GM18867 (cell line): ENCODE measurements around the gene TMEM43.
"Not testable (repeated sequence)": the region's sequence is repeated elsewhere in the genome, so short reads cannot be mapped to it uniquely, and the experiment has no call there.

ENCODE experiments used
- ATAC-seq: cut with Tn5 transposase; IDR thresholded peaks from one replicate; pipeline ENCODE4 v1.9.1; 2021; ENCODE audit warnings: mild to moderate bottlenecking, moderate library complexity; ENCODE audit not compliant: unreplicated experiment

TMEM43 gene

GRCh38 chr3:14124615-14125192 is at the start of gene TMEM43, which contains the start of gene CHCHD4:
TSS of gene TMEM43 (plus strand) at chr3:14125052. CDS start at chr3:14125194, 142 bp downstream.
TSS of gene CHCHD4 (minus strand) at chr3:14124870. CDS start at chr3:14124676, 194 bp downstream.
- ATAC-seq: peak; percentile 81

- not testable (repeated sequence) for ATAC-seq
Measured at GRCh38 chr3:14075233-14075632, 49.6 kb upstream of the TMEM43 start.

- ATAC-seq: no peak
Measured at GRCh38 chr3:14077310-14077709, 47.5 kb upstream of the TMEM43 start.

GRCh38 chr3:14082108-14082657 is 42.7 kb upstream of the TMEM43 start:
- no peak for ATAC-seq

GRCh38 chr3:14087461-14087860 is 37.4 kb upstream of the TMEM43 start:
- ATAC-seq: not testable (repeated sequence)

- ATAC-seq: not testable (repeated sequence)
Measured at GRCh38 chr3:14091959-14092358, 32.9 kb upstream of the TMEM43 start.

GRCh38 chr3:14092464-14092863 is 32.4 kb upstream of the TMEM43 start:
- no peak for ATAC-seq

- ATAC-seq: no peak
Measured at GRCh38 chr3:14093831-14094230, 31.0 kb upstream of the TMEM43 start.

- no peak for ATAC-seq
Measured at GRCh38 chr3:14096742-14097141, 28.1 kb upstream of the TMEM43 start.

- no peak for ATAC-seq
Measured at GRCh38 chr3:14097616-14098391, 27.0 kb upstream of the TMEM43 start.

- ATAC-seq: not testable (repeated sequence)
Measured at GRCh38 chr3:14109821-14110220, 15.0 kb upstream of the TMEM43 start.

- ATAC-seq: no peak
Measured at GRCh38 chr3:14110699-14111098, 14.2 kb upstream of the TMEM43 start.

GRCh38 chr3:14113965-14114635 is 10.8 kb upstream of the TMEM43 start:
- ATAC-seq: no peak

- ATAC-seq: no peak
Measured at GRCh38 chr3:14117468-14118399, 7.1 kb upstream of the TMEM43 start.

- ATAC-seq: no peak
Measured at GRCh38 chr3:14118400-14119381, 6.2 kb upstream of the TMEM43 start.

- no peak for ATAC-seq
Measured at GRCh38 chr3:14119651-14120050, 5.2 kb upstream of the TMEM43 start.

- no peak for ATAC-seq
Measured at GRCh38 chr3:14120111-14120920, 4.5 kb upstream of the TMEM43 start.

GRCh38 chr3:14120921-14121448 is 3.9 kb upstream of the TMEM43 start:
- not testable (repeated sequence) for ATAC-seq
